Activated B cell treated with CpG ODN at 0.5 μM for 24 hours (primary cell): ENCODE data around the gene SH2D5. TPM values are rescaled to one million over a fixed set of nuclear protein-coding genes. Genes with fewer than 3 reads are reported as not detected.

Source experiments
- ATAC-seq: fragments of 200-7000 bp; cut with Tn5 transposase; one replicate; pipeline ENCODE4 v1.10.0; 2021; ENCODE audit warnings: low read depth, mild to moderate bottlenecking, moderate library complexity
- CTCF ChIA-PET: fragments of 350-600 bp; sonication (Branson Sonifier 250); formaldehyde crosslinking; loops from one replicate; lab custom pipeline; 2021; ENCODE audit warnings: antibody characterized with exemption; lab: Charles Lee
- POLR2A ChIA-PET: fragments of 350-600 bp; sonication (Branson Sonifier 250); formaldehyde crosslinking; loops from one replicate; lab custom pipeline; 2021; ENCODE audit warnings: antibody characterized with exemption; lab: Charles Lee
- DNase-seq: peaks from one replicate; pipeline ENCODE4 v3.0.0; 2022
- H3K27ac Mint-ChIP-seq: one replicate; pipeline ENCODE4 v1.8.0; 2020; ENCODE audit warnings: mixed read lengths
- H3K27me3 Mint-ChIP-seq: one replicate; pipeline ENCODE4 v1.8.0; 2021; ENCODE audit warnings: mixed read lengths
- H3K36me3 Mint-ChIP-seq: one replicate; pipeline ENCODE4 v1.8.0; 2021; ENCODE audit warnings: low read depth, mixed read lengths
- H3K4me1 Mint-ChIP-seq: one replicate; pipeline ENCODE4 v1.8.0; 2021; ENCODE audit warnings: mixed read lengths
- H3K4me3 Mint-ChIP-seq: one replicate; pipeline ENCODE4 v1.8.0; 2020; ENCODE audit warnings: mild to moderate bottlenecking, mixed read lengths
- H3K9me3 Mint-ChIP-seq: one replicate; pipeline ENCODE4 v1.8.0; 2020; ENCODE audit warnings: mixed read lengths
- intact Hi-C: fragments of 100-400 bp; cut with micrococcal nuclease; formaldehyde crosslinking; loops from one replicate; pipeline ENCODE4 v1.15.1; 2024
- total RNA-seq: library from RNA; stranded (reverse); gene quantifications from 2 replicates; pipeline ENCODE4 v1.2.3, GENCODE V29; 2022
- TF ChIP-seq, protein P1 (sequence below): fragments of 200-600 bp; IDR thresholded peaks from one replicate; pipeline ENCODE4 v1.8.0; 2022; ENCODE audit warnings: antibody characterized with exemption, mild to moderate bottlenecking

The SH2D5 gene
- total RNA-seq, 1 donor from 2014 or later = 0.89 TPM

GRCh38 chr1:20725189-20726117, 7.0 kb downstream of the SH2D5 start:
- Mint-ChIP-seq H3K27ac (no peak overlapping the region), H3K36me3 (no peaks in the 10 kb centered on the region), H3K4me3 (no peak overlapping the region), H3K9me3 (no peaks in the 10 kb centered on the region), H3K4me1 (peaks cover 5% of the 10 kb centered on the region), H3K27me3 (peaks cover 11% of the 10 kb centered on the region)
- DNase-seq (no peak), ATAC-seq (no peak)
- POLR2A ChIA-PET = no interaction called here
- intact Hi-C loops = no loop called here
- CTCF ChIA-PET = no interaction called here
- TF ChIP-seq, protein P1, sequence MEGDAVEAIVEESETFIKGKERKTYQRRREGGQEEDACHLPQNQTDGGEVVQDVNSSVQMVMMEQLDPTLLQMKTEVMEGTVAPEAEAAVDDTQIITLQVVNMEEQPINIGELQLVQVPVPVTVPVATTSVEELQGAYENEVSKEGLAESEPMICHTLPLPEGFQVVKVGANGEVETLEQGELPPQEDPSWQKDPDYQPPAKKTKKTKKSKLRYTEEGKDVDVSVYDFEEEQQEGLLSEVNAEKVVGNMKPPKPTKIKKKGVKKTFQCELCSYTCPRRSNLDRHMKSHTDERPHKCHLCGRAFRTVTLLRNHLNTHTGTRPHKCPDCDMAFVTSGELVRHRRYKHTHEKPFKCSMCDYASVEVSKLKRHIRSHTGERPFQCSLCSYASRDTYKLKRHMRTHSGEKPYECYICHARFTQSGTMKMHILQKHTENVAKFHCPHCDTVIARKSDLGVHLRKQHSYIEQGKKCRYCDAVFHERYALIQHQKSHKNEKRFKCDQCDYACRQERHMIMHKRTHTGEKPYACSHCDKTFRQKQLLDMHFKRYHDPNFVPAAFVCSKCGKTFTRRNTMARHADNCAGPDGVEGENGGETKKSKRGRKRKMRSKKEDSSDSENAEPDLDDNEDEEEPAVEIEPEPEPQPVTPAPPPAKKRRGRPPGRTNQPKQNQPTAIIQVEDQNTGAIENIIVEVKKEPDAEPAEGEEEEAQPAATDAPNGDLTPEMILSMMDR = no peak

- Mint-ChIP-seq H3K36me3 (no peaks in the 10 kb centered on the region), H3K4me3 (no peak overlapping the region), H3K27me3 (peaks cover 7% of the 10 kb centered on the region), H3K27ac (no peak overlapping the region), H3K9me3 (no peaks in the 10 kb centered on the region), H3K4me1 (no peaks in the 10 kb centered on the region)
- TF ChIP-seq, protein P1 = no peak
- ATAC-seq (no peak), DNase-seq (no peak)
- intact Hi-C loops = no loop called here
- CTCF ChIA-PET = interaction anchor here (0.9 kb wide), 1 partner anchor 28 kb away, joined by 5 read pairs; no protein-coding TSS in a partner anchor
- POLR2A ChIA-PET = no interaction called here
These were observed 7.9 kb downstream of the SH2D5 start for GRCh38 chr1:20724364-20725188.

GRCh38 chr1:20723537-20724363, 8.8 kb downstream of the SH2D5 start:
- ATAC-seq (no peak), DNase-seq (no peak)
- Mint-ChIP-seq H3K9me3 (no peaks in the 10 kb centered on the region), H3K4me3 (no peak overlapping the region), H3K27ac (no peak overlapping the region), H3K36me3 (no peaks in the 10 kb centered on the region), H3K27me3 (peaks cover 6% of the 10 kb centered on the region), H3K4me1 (peaks cover 1% of the 10 kb centered on the region)
- CTCF ChIA-PET = interaction anchor here (0.9 kb wide), 1 partner anchor 27 kb away, joined by 5 read pairs; no protein-coding TSS in a partner anchor
- POLR2A ChIA-PET = no interaction called here
- intact Hi-C loops = no loop called here
- TF ChIP-seq, protein P1 = no peak

- intact Hi-C loops = no loop called here
- TF ChIP-seq, protein P1 = no peak
- Mint-ChIP-seq H3K9me3 (no peaks in the 10 kb centered on the region), H3K4me3 (no peak overlapping the region), H3K27ac (no peak overlapping the region), H3K36me3 (no peaks in the 10 kb centered on the region), H3K27me3 (peaks cover 5% of the 10 kb centered on the region), H3K4me1 (peaks cover 3% of the 10 kb centered on the region)
- ChIA-PET CTCF (no interaction called here), POLR2A (no interaction called here)
- no peak for DNase-seq
- no peak for ATAC-seq
These were observed 9.4 kb downstream of the SH2D5 start for GRCh38 chr1:20723159-20723536.
